Activated T-helper 17 cell treated with anti-CD3 and anti-CD28 coated beads, Interleukin-2, amount 50 U/mL, for 72 hours (primary cell): ENCODE results near the gene SVIL. TPM values are rescaled to one million over a fixed set of nuclear protein-coding genes. Genes with fewer than 3 reads are reported as not detected.
A peak's percentile ranks its signal among the peaks of the same experiment; 100 is the strongest.

Experiments used
- ATAC-seq: fragments of 150-1000 bp; cut with Tn5 transposase; replicated peaks from 2 replicates; pipeline ENCODE4 v1.10.0; 2021; ENCODE audit warnings: mild to moderate bottlenecking, moderate library complexity
- H3K27ac Mint-ChIP-seq: one replicate; pipeline ENCODE4 v1.8.0; 2022; ENCODE audit warnings: mixed read lengths
- H3K27me3 Mint-ChIP-seq: one replicate; pipeline ENCODE4 v1.8.0; 2022; ENCODE audit warnings: mixed read lengths
- H3K36me3 Mint-ChIP-seq: one replicate; pipeline ENCODE4 v1.8.0; 2022; ENCODE audit warnings: low read depth, mild to moderate bottlenecking, mixed read lengths
- H3K4me1 Mint-ChIP-seq: one replicate; pipeline ENCODE4 v1.8.0; 2022; ENCODE audit warnings: mixed read lengths
- H3K4me3 Mint-ChIP-seq: one replicate; pipeline ENCODE4 v1.8.0; 2022; ENCODE audit warnings: mild to moderate bottlenecking, mixed read lengths
- H3K9me3 Mint-ChIP-seq: one replicate; pipeline ENCODE4 v1.8.0; 2022; ENCODE audit warnings: mixed read lengths
- total RNA-seq, 2 donors: library from RNA; stranded (reverse); gene quantifications; one replicate each; pipeline ENCODE4 v1.2.3, GENCODE V29; 2022

The SVIL gene
- total RNA-seq, 2 donors from 2014 or later = 10.7 to 16.2 TPM

- no peaks in the 10 kb centered on the region for H3K4me1 Mint-ChIP-seq
- H3K4me3 Mint-ChIP-seq = no peak overlapping the region
- H3K27ac Mint-ChIP-seq = no peak overlapping the region
- H3K9me3 Mint-ChIP-seq = no peaks in the 10 kb centered on the region
- ATAC-seq = no peak
- H3K27me3 Mint-ChIP-seq = no peaks in the 10 kb centered on the region
- peaks cover 37% of the 10 kb centered on the region for H3K36me3 Mint-ChIP-seq
Observed at GRCh38 chr10:29424017-29424416, 210.8 kb downstream of the SVIL start.

DNA sequence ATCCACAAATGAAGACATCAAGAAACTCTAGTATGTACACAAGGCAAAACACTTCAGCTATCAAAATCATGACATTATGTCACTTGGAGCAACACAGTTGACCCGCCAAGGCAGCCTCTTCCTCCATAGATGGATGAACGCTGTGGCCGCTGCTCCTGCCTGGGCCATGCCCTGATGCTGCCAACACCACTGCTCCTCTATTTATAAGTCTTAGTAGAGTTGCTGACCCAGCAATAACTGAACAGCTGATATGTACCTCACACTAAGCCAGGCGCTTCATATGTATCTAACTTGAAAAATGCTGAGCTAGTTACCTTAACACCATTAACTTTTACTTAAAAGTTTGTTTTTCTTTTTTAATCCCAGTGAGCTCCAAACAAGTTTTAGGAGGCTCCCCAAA is 214.0 kb downstream of the SVIL start:
- no peaks in the 10 kb centered on the region for H3K27me3 Mint-ChIP-seq
- no peak overlapping the region for H3K27ac Mint-ChIP-seq
- no peaks in the 10 kb centered on the region for H3K9me3 Mint-ChIP-seq
- H3K36me3 Mint-ChIP-seq = peaks cover 60% of the 10 kb centered on the region
- ATAC-seq = no peak
- no peak overlapping the region for H3K4me3 Mint-ChIP-seq
- H3K4me1 Mint-ChIP-seq = no peaks in the 10 kb centered on the region

- H3K4me1 Mint-ChIP-seq = peaks cover 6% of the 10 kb centered on the region
- peaks cover 58% of the 10 kb centered on the region for H3K36me3 Mint-ChIP-seq
- no peak for ATAC-seq
- H3K9me3 Mint-ChIP-seq = no peaks in the 10 kb centered on the region
- H3K27ac Mint-ChIP-seq = no peak overlapping the region
- no peak overlapping the region for H3K4me3 Mint-ChIP-seq
- no peaks in the 10 kb centered on the region for H3K27me3 Mint-ChIP-seq
Observed at GRCh38 chr10:29417324-29417723, 217.4 kb downstream of the SVIL start.

DNA sequence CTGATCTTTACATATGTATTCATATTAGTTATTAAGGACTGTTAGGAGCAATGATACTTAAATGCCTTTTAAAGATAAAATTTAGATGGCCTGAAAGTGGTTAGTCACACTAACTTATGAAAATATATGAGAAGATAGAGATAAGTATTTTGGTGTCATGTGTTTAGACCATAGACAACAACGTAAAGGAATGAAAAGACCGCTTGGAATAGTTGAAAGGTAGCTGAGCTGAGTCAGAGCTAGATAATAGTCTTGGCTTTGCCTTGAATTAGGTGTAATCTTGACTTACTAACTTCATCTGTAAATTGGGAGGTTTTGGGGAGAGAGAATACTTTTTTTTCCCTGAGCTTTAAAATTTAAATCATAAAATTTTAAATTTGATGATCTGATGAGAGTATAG is 218.9 kb downstream of the SVIL start:
- H3K4me3 Mint-ChIP-seq = no peak overlapping the region
- H3K27ac Mint-ChIP-seq = no peak overlapping the region

DNA sequence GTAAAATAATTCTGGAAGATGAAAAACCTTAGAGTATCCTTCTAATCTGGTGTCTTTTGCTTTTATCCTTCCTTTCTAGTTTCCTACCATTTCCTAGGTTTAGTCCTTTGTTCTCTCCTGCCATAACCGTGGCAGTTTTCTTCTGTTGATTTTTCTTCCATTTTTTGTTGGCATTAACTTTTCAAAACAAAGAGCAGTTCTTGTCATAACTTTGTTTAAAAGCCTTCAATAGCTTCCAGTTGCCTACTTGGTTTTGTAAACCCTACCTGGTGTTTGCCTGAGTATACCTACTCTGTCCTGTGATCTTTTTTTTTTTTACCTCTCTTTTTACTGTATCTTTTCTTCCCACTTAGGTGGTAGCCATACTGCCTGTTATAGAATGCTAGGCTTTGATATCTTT is 220.3 kb downstream of the SVIL start:
- Mint-ChIP-seq H3K9me3 (no peaks in the 10 kb centered on the region), H3K36me3 (peaks cover 32% of the 10 kb centered on the region), H3K27ac (no peak overlapping the region), H3K27me3 (no peaks in the 10 kb centered on the region), H3K4me1 (peaks cover 10% of the 10 kb centered on the region), H3K4me3 (no peak overlapping the region)
- ATAC-seq = no peak

More for the DNA sequence above, 218.9 kb downstream of the SVIL start:
- Mint-ChIP-seq H3K27me3 (no peaks in the 10 kb centered on the region), H3K36me3 (peaks cover 43% of the 10 kb centered on the region), H3K4me1 (peaks cover 6% of the 10 kb centered on the region), H3K9me3 (no peaks in the 10 kb centered on the region)
- ATAC-seq = no peak

- no peaks in the 10 kb centered on the region for H3K27me3 Mint-ChIP-seq
- peak overlapping the region; percentile 11 for H3K4me3 Mint-ChIP-seq
- H3K9me3 Mint-ChIP-seq = no peaks in the 10 kb centered on the region
- H3K27ac Mint-ChIP-seq = no peak overlapping the region
- peak; percentile 58 for ATAC-seq
- H3K36me3 Mint-ChIP-seq = peaks cover 17% of the 10 kb centered on the region
- H3K4me1 Mint-ChIP-seq = peaks cover 10% of the 10 kb centered on the region
Observed at GRCh38 chr10:29412485-29412884, 222.3 kb downstream of the SVIL start.

GRCh38 chr10:29411666-29412315 is 223.0 kb downstream of the SVIL start:
- Mint-ChIP-seq H3K4me3 (no peak overlapping the region), H3K4me1 (peaks cover 10% of the 10 kb centered on the region), H3K27me3 (no peaks in the 10 kb centered on the region), H3K27ac (no peak overlapping the region), H3K36me3 (peaks cover 10% of the 10 kb centered on the region), H3K9me3 (no peaks in the 10 kb centered on the region)
- ATAC-seq = no peak

DNA sequence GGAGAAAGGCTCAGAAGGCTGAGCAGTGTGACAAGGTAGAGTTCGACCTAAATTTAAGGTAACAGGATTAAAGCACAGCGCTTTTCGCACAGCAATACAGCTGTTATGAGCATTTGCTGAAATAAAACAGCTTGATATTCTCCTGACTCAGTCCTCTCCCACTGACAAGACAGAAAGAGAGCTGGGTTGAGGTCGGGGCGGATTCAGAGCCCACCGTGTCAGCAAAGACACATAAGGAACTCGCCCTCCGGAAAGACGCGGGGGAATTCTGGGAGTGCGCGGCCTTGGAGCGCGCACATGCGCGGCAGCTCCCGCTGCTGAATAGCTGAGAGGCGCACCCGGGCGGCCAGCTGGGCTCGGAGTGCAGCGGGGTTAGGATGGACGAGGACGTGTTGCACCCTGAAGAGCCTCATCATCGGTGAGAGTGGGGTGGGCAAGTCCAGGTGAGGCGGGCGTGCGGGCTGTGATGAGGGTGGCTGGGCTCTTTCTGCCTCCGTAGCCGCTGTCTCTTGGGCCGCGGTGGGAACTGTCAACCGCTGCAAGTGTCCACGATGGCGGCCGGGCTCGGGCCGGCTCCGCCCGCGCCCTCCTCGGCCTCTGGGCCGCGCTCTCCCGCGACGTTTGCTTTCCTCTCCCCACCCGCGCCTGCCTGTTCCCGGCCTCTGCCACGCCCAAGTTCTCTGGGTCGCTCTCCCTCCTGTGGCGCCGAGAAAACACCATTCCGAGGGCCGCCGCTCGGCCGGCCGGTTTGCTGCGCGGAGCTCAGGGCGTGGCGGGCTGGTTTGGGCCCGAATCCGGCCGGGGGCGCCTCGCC is 225.3 kb downstream of the SVIL start:
- H3K27me3 Mint-ChIP-seq = no peaks in the 10 kb centered on the region
- peak overlapping the region; percentile 96 for H3K4me3 Mint-ChIP-seq

DNA sequence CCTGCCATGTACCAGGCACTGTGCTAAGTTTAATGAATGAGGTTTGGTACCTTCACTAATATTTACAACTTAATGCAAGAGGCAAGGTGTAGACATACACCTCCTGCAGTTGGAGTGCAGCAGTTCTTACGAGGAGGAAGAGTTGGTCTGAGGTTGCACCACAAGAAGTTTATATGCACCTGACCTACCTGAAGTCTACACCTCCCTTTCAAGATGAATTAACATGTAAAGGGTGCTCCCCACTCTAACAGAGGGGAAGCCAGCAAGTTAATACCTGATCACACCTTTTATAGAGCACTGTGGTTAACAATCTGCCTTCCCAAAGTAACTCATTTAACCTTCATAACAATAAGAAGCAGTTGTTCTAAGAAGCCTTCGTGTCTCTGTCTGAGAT is 225.9 kb downstream of the SVIL start:
- Mint-ChIP-seq H3K36me3 (no peaks in the 10 kb centered on the region), H3K9me3 (no peaks in the 10 kb centered on the region), H3K4me3 (peak overlapping the region; percentile 96), H3K27me3 (no peaks in the 10 kb centered on the region), H3K27ac (peak overlapping the region; percentile 91), H3K4me1 (peaks cover 10% of the 10 kb centered on the region)
- ATAC-seq = peak; percentile 2

More for the DNA sequence above, 225.3 kb downstream of the SVIL start:
- H3K4me1 Mint-ChIP-seq = peaks cover 10% of the 10 kb centered on the region
- H3K9me3 Mint-ChIP-seq = no peaks in the 10 kb centered on the region
- H3K36me3 Mint-ChIP-seq = no peaks in the 10 kb centered on the region
- peak overlapping the region; percentile 93 for H3K27ac Mint-ChIP-seq
- peak; percentile 74 for ATAC-seq
